Kidney (tissue), 14 donors: ENCODE measurements around the gene ERGIC1. TPM values are rescaled to one million over a fixed set of nuclear protein-coding genes. Genes with fewer than 3 reads are reported as not detected.
A peak's percentile ranks its signal among the peaks of the same experiment; 100 is the strongest.

Source experiments
- DNase-seq, 5 donors: peaks; one replicate each; pipeline ENCODE4 v3.0.0-alpha.2; 2013 to 2020
- FAIRE-seq: peaks from 2 replicates; lab custom pipeline; 2012; peaks lifted over from hg19 to GRCh38; lab: Jason Lieb, UNC
- H3K27ac ChIP-seq, 2 donors: one replicate each; pipeline ENCODE4 v1.7.0; 2013; ENCODE audit warnings: low read depth in 2 of 2, low read length in 2 of 2, inconsistent platforms in 1 of 2
- H3K27me3 ChIP-seq: one replicate; pipeline ENCODE4 v1.7.1; 2013; ENCODE audit warnings: low read length, inconsistent platforms; ENCODE audit not compliant: control insufficient read depth, insufficient read depth
- H3K36me3 ChIP-seq, 3 donors: one replicate each; pipeline versions ENCODE4 v1.7.0 to v1.7.1; 2013; ENCODE audit warnings: low read length in 3 of 3, control low read depth in 1 of 3, inconsistent platforms in 1 of 3; ENCODE audit not compliant: insufficient read depth in 3 of 3, control insufficient read depth in 2 of 3
- H3K4me1 ChIP-seq, 3 donors: one replicate each; pipeline versions ENCODE4 v1.7.0 to v1.7.1; 2013; ENCODE audit warnings: low read length in 3 of 3, inconsistent platforms in 1 of 3, low read depth in 1 of 3; ENCODE audit not compliant: control insufficient read depth in 2 of 3, insufficient read depth in 2 of 3
- H3K4me3 ChIP-seq, 3 donors: one replicate each; pipeline versions ENCODE4 v1.7.0 to v1.8.1; 2013; ENCODE audit warnings: low read length in 3 of 3, control low read depth in 1 of 3, inconsistent platforms in 1 of 3
- H3K9ac ChIP-seq, 3 donors: one replicate each; pipeline versions ENCODE4 v1.7.0 to v1.7.1; 2013; ENCODE audit warnings: low read length in 3 of 3, control low read depth in 1 of 3, inconsistent platforms in 1 of 3
- H3K9me3 ChIP-seq, 3 donors: one replicate each; pipeline versions ENCODE4 v1.7.0 to v1.7.1; 2013; ENCODE audit warnings: low read length in 3 of 3, control low read depth in 1 of 3, inconsistent platforms in 1 of 3; ENCODE audit not compliant: control insufficient read depth in 2 of 3, insufficient read depth in 1 of 3
- CTCF ChIP-seq: IDR thresholded peaks from 3 replicates; pipeline ENCODE4 v1.5.1; 2012; ENCODE audit warnings: mild to moderate bottlenecking, moderate library complexity, borderline replicate concordance; ENCODE audit not compliant: insufficient read depth; ENCODE audit errors: extremely low read depth
- intact Hi-C: fragments of 100-400 bp; cut with DNase I; formaldehyde crosslinking; loops from one replicate; pipeline ENCODE4 v1.11.1; 2022
- polyA plus RNA-seq: library from polyadenylated mRNA; stranded (reverse); fragments of 350-450 nt; fragmentation: Illumina TruSeq; extraction: RNeasy Lipid Tissue Mini Kit (QIAGEN cat#74804); gene quantifications from one replicate; pipeline ENCODE4 v1.2.3, GENCODE V29; 2014; ENCODE audit warnings: low read depth, low replicate concordance; ENCODE audit not compliant: insufficient read depth
- total RNA-seq: library from RNA; stranded (reverse); fragmentation: NEBNext Ultra II Directional; extraction: Animal tissue kit (Norgen Biotek cat#: 25700); gene quantifications from one replicate; pipeline ENCODE4 v1.2.1, GENCODE V29; 2021
- donor health status: control.
- donor health status: control.
- donor health status: control.
- donor health status: control.
- donor health status: control.
- donor health status: DM: yes; HTN: yes; CAD: no.
- donor health status: Normal renal cell carcinoma (clear cell type).

ERGIC1 gene
- total and polyA plus RNA-seq, 2 donors from 2014 or later: 88.0 to 183 TPM

GRCh38 chr5:172975289-172975688 is 141.2 kb downstream of the ERGIC1 start:
- Histone ChIP-seq H3K9me3 (no peaks in the 10 kb centered on the region), H3K4me3 (no peak overlapping the region), H3K9ac (no peak overlapping the region), H3K36me3 (no peaks in the 10 kb centered on the region), H3K27me3 (no peaks in the 10 kb centered on the region), H3K27ac (no peak overlapping the region), H3K4me1 (peaks cover 0 to 7% (median 3%) of the 10 kb centered on the region in 3 donors)
- DNase-seq (no peak), FAIRE-seq (no peak)
- TF ChIP-seq CTCF: no peak
- intact Hi-C loops: no loop called here

GRCh38 chr5:172979778-172980177 is 145.7 kb downstream of the ERGIC1 start:
- intact Hi-C loops: no loop called here

GRCh38 chr5:172981931-172982330 is 147.9 kb downstream of the ERGIC1 start:
- H3K27ac ChIP-seq: no peak overlapping the region
- H3K36me3 ChIP-seq: peaks cover 0 to 4% (median 0%) of the 10 kb centered on the region in 3 donors
- H3K4me3 ChIP-seq: no peak overlapping the region
- DNase-seq (no peak), FAIRE-seq (no peak)
- H3K4me1 ChIP-seq: peaks cover 0 to 11% (median 3%) of the 10 kb centered on the region in 3 donors
- H3K27me3 ChIP-seq: no peaks in the 10 kb centered on the region
- H3K9me3 ChIP-seq: no peaks in the 10 kb centered on the region
- TF ChIP-seq CTCF: no peak
- intact Hi-C loops: no loop called here
- H3K9ac ChIP-seq: no peak overlapping the region

More at GRCh38 chr5:172979778-172980177, 145.7 kb downstream of the ERGIC1 start:
- no peaks in the 10 kb centered on the region for H3K9me3 ChIP-seq
- H3K4me1 ChIP-seq: no peaks in the 10 kb centered on the region
- H3K36me3 ChIP-seq: no peaks in the 10 kb centered on the region
- H3K27me3 ChIP-seq: no peaks in the 10 kb centered on the region
- H3K27ac ChIP-seq: no peak overlapping the region
- FAIRE-seq (no peak), DNase-seq (no peak)
- H3K4me3 ChIP-seq: no peak overlapping the region
- no peak overlapping the region for H3K9ac ChIP-seq
- no peak for TF ChIP-seq CTCF

- intact Hi-C loops: no loop called here
- FAIRE-seq: no peak
Measured at GRCh38 chr5:172983542-172984243, 149.6 kb downstream of the ERGIC1 start, which contains the start of gene ATP6V0E1. ATP6V0E1 (plus strand) TSS chr5:172983771; CDS start chr5:172983861, 90 bp downstream.

More at GRCh38 chr5:172983542-172984243, 149.6 kb downstream of the ERGIC1 start, which contains the start of gene ATP6V0E1:
- H3K36me3 ChIP-seq: peaks cover 0 to 4% (median 0%) of the 10 kb centered on the region in 3 donors
- TF ChIP-seq CTCF: no peak
- peak within 1 kb of the TSS; percentile 92 to 94 (median 93) for H3K4me3 ChIP-seq
- H3K27ac ChIP-seq: peak within 1 kb of the TSS; percentile 97
- peak within 1 kb of the TSS; percentile 86 to 97 (median 96) for H3K9ac ChIP-seq
- no peaks in the 10 kb centered on the region for H3K9me3 ChIP-seq
- H3K27me3 ChIP-seq: no peaks in the 10 kb centered on the region
- peak; percentile 96 to 99 (median 97) for DNase-seq
- peaks cover 0 to 11% (median 3%) of the 10 kb centered on the region in 3 donors for H3K4me1 ChIP-seq
